WERI-Rb-1 (cell line): ENCODE results near the gene IGFL3.

Source experiments
- DNase-seq: peaks from one replicate; pipeline ENCODE4 v3.0.0-alpha.2; 2020
- H3K27ac ChIP-seq: fragments of 250-450 bp; sonication (Bioruptor Pico); 2 replicates; pipeline ENCODE4 v1.5.1; 2020; ENCODE audit warnings: mild to moderate bottlenecking, moderate library complexity
- H3K27me3 ChIP-seq: fragments of 250-450 bp; sonication (Bioruptor Pico); 2 replicates; pipeline ENCODE4 v1.5.1; 2021; ENCODE audit warnings: mild to moderate bottlenecking, low read depth, moderate library complexity; ENCODE audit not compliant: insufficient read depth, severe bottlenecking
- H3K36me3 ChIP-seq: fragments of 250-450 bp; sonication (Bioruptor Pico); 2 replicates; pipeline ENCODE4 v1.5.1; 2020; ENCODE audit warnings: mild to moderate bottlenecking, moderate library complexity
- H3K4me3 ChIP-seq: 2 replicates; pipeline ENCODE4 v1.5.1; 2011; ENCODE audit warnings: low read depth, mild to moderate bottlenecking, control low read depth, low read length
- H3K9me3 ChIP-seq: fragments of 250-450 bp; sonication (Bioruptor Pico); 2 replicates; pipeline ENCODE4 v1.5.1; 2021; ENCODE audit warnings: mild to moderate bottlenecking, moderate library complexity; ENCODE audit not compliant: severe bottlenecking
- TF ChIP-seq, protein P1 (sequence below): IDR thresholded peaks from 2 replicates; pipeline ENCODE4 v1.5.1; 2011; ENCODE audit warnings: low read depth, mild to moderate bottlenecking, control low read depth, inconsistent platforms, low read length

The IGFL3 gene

GRCh38 chr19:46101293-46101692 lies 23.2 kb downstream of the IGFL3 start:
- TF ChIP-seq, protein P1, sequence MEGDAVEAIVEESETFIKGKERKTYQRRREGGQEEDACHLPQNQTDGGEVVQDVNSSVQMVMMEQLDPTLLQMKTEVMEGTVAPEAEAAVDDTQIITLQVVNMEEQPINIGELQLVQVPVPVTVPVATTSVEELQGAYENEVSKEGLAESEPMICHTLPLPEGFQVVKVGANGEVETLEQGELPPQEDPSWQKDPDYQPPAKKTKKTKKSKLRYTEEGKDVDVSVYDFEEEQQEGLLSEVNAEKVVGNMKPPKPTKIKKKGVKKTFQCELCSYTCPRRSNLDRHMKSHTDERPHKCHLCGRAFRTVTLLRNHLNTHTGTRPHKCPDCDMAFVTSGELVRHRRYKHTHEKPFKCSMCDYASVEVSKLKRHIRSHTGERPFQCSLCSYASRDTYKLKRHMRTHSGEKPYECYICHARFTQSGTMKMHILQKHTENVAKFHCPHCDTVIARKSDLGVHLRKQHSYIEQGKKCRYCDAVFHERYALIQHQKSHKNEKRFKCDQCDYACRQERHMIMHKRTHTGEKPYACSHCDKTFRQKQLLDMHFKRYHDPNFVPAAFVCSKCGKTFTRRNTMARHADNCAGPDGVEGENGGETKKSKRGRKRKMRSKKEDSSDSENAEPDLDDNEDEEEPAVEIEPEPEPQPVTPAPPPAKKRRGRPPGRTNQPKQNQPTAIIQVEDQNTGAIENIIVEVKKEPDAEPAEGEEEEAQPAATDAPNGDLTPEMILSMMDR, result no peak
- H3K36me3 ChIP-seq, result no peaks in the 10 kb centered on the region
- peaks cover 5% of the 10 kb centered on the region for H3K9me3 ChIP-seq
- no peak overlapping the region for H3K4me3 ChIP-seq
- no peak overlapping the region for H3K27ac ChIP-seq
- no peaks in the 10 kb centered on the region for H3K27me3 ChIP-seq
- no peak for DNase-seq

DNA sequence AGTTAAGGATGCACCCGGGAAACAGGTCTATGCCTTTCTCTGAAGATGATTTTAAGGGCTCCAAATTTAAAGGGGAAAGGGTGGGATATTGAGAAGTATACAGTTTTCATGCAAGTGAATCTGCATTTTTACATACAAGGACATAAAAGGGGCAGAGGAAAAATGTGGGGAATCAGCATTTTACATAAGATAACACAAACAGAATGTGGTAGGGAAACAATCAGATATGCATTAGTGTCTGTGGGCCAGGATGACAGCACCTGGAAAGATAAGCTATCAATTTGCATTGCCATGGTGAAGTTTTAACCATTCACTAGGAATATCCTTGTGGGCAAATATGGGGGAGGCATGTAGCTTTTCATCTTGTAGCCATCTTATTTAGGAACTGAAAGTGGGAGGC lies 24.1 kb downstream of the IGFL3 start:
- H3K36me3 ChIP-seq, result no peaks in the 10 kb centered on the region
- H3K27ac ChIP-seq, result no peak overlapping the region
- peaks cover 5% of the 10 kb centered on the region for H3K9me3 ChIP-seq
- no peaks in the 10 kb centered on the region for H3K27me3 ChIP-seq
- no peak overlapping the region for H3K4me3 ChIP-seq
- TF ChIP-seq, protein P1, result no peak
- DNase-seq, result no peak

DNA sequence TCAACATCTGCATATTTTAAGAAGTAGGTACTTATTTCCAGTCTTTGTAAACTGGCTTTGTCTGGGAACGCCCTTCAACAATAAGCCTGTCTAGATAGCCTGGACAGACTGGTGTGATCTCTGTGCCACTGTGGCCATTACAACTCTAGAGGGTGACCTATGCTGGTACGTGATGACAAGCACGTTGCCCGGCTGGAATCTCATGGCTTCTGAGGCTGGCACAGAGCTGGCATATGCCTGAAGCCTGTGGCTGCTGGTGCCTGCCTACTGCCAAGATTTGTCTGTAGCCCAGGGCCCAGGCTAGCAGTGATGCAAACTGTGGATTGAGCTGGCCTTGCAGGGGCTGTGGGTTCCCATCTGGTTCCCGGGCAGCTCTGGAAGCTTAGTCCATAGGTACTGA lies 34.0 kb downstream of the IGFL3 start:
- H3K27ac ChIP-seq, result no peak overlapping the region
- no peaks in the 10 kb centered on the region for H3K27me3 ChIP-seq
- peaks cover 13% of the 10 kb centered on the region for H3K9me3 ChIP-seq
- no peaks in the 10 kb centered on the region for H3K36me3 ChIP-seq
- no peak overlapping the region for H3K4me3 ChIP-seq
- TF ChIP-seq, protein P1, result no peak
- no peak for DNase-seq

DNA sequence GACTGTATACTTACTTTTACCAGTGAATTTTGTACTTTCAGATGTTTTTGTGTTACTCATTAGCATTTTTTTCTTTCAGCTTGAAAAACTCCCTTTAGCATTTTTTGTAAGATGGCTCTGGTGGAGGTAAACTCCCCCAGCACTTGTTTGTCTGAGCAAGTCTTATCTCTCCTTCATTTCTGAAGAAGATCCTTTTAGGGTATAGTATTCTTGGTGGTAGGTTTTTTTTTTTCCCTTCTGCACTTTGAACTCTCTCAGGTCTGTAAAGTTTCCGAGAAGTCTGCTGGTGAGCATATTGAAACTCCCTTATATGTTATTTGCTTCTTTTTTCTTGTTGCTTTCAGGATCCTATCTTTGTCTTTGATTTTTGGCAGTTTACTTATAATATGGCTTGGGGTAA lies 35.1 kb downstream of the IGFL3 start:
- TF ChIP-seq, protein P1, result no peak
- H3K27me3 ChIP-seq, result no peaks in the 10 kb centered on the region

GRCh38 chr19:46088101-46088500 lies 36.4 kb downstream of the IGFL3 start:
- DNase-seq, result no peak
- Histone ChIP-seq H3K9me3 (peaks cover 14% of the 10 kb centered on the region), H3K27me3 (no peaks in the 10 kb centered on the region), H3K4me3 (no peak overlapping the region), H3K36me3 (no peaks in the 10 kb centered on the region), H3K27ac (no peak overlapping the region)
- TF ChIP-seq, protein P1, result no peak

More for the DNA sequence above, 35.1 kb downstream of the IGFL3 start:
- DNase-seq, result no peak
- Histone ChIP-seq H3K4me3 (no peak overlapping the region), H3K36me3 (no peaks in the 10 kb centered on the region), H3K9me3 (peaks cover 14% of the 10 kb centered on the region), H3K27ac (no peak overlapping the region)

GRCh38 chr19:46085888-46086287 lies 38.6 kb downstream of the IGFL3 start:
- Histone ChIP-seq H3K36me3 (no peaks in the 10 kb centered on the region), H3K4me3 (no peak overlapping the region), H3K9me3 (peaks cover 14% of the 10 kb centered on the region), H3K27ac (no peak overlapping the region), H3K27me3 (no peaks in the 10 kb centered on the region)
- DNase-seq, result no peak
- TF ChIP-seq, protein P1, result no peak
